Measurements from ENCODE around the gene DALRD3. TPM values are rescaled to one million over a fixed set of nuclear protein-coding genes. Genes with fewer than 3 reads are reported as not detected.

DALRD3 gene
- total and polyA plus RNA-seq, 2 of the 8 experiments (the other 6 are each of a cell fraction or from before 2014, with no cell fraction given) = 30.4 to 86.5 TPM

DNA sequence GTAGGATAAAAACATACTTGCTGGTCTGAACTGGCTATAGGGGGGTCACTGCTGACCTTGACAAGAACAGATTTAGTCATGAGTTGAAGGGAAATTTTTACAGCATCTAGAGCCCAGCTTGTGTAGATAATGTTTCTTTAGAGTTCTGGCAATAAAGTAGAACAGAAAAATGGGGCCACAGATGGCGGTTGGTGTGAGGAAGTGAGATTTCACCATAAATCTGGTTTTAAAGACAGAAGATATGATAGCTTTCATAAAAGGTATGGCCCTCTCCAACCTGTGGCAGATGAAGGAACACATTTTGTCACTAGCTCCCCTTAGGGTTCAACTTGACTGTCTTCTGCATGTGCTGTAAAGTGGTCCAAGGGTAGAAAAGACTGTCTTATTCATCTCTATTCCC, 35.2 kb upstream of the DALRD3 start (continued):
- TF ChIP-seq FOSL1 (IDR thresholded peaks at IDR 0.05; ENCODE audit: insufficient read depth, low read depth, low read length) (no peak), SAP30 (IDR thresholded peaks at IDR 0.05; ENCODE audit: insufficient read depth, insufficient replicate concordance, low read length) (no peak)
